Measurements from ENCODE around the gene ALDH1A2.

ALDH1A2 gene

DNA sequence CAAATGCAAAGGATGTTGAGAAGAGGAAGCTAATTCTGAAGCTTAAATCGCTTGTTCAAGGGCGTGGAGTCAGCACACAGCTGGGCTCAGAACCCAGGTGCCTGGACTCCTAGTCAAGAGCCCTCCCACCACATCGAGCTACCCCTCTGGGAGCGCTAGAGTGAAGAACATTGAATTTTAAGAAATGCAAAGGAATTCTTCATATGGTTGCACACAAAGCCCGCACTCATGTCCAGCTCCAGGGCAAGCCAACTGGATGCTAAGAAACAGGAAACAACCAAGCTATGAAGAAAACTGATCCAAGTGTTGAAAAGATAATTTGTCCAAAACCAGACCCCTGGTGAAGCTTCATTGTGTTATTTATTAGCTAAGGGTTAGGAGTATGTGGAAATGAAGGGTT lies 122.3 kb downstream of the ALDH1A2 start:
- DNase-seq (ENCODE audit: low read depth) = no peak

DNA sequence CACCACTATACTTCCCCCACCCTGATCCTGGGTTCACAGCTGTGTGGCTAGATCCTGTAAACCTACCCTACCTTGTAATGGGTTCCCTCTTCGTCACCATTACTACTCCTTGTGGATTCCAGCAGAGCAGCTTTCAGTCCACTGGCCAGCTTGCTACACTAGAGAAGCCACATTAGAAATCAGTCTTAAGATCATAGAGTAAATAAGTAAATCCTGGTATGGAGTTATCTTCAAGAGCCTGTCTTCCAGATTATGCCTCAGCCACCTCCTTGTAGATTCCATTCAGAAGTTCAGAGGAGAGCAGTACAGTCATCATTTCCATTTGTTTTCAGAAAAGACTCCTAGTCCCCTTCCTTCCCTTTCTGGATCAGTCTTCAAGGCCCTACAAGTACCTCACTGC lies 123.7 kb downstream of the ALDH1A2 start:
- DNase-seq (ENCODE audit: low read depth) = no peak

DNA sequence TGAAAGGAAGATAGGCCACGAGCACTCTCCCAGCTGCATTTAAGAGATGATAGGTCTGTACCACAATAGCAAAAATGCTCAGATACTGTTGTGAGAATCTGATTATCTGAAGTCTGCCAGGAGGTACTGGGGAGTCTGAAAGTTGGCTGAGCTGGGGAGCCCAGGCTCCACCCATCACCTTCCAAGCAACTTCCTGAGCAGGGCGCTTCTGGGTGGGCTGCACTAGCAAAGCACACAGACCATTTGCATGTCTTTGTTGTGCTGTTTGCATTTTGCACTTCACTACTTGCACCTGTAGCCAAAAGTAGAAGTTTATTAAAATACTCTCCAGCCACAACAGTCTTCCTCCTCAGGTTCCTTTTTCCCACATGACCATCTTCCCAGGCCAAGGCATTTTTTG lies 133.2 kb downstream of the ALDH1A2 start:
- no peak for DNase-seq (ENCODE audit: low read depth)

DNA sequence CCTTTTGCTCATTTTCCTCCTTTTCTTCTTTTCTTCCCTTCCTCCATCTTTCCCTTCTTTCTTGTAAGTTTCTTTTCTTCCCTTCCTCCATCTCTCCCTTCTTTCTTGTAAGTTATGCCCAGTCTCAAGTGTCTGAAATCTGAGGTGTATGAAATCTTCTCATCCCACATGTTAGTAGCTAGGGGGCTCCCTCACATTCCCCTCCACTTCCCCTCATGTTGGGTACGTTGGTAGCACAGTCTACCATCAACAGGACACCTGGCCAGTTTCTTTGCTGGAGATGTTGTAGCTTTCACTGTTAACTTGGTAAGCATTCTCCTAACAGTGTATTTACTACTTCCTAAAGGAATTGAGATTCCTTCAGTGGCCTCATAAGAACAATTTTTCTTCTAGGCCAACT lies 133.9 kb downstream of the ALDH1A2 start:
- no peak for DNase-seq (ENCODE audit: low read depth)

DNA sequence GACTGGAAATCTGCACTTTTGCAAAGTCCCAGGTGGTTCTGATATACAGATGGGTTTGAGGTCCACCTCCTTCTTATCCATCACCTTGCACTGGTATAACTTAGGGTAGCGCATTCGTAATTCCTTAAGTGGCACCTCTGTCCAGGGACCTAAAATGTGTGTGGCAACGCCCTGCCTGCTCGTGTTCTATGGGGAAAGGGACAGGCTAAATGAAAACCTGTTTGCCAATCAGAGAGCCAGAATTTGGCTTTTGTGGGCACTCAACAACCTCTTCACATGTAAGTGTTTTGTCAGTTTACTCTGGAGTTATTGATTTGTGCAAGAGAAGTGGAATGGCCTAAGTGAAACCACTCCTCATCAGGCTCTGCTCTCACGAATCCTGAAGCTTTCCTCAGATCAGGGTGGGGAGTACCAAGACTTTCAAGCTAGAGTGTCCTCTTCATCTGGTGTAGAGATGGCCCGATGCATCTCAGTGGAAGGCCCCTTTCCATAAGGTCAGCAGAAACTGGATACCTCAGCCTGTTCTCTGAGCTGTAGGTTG lies 138.3 kb downstream of the ALDH1A2 start:
- DNase-seq (ENCODE audit: low read depth) = no peak

DNA sequence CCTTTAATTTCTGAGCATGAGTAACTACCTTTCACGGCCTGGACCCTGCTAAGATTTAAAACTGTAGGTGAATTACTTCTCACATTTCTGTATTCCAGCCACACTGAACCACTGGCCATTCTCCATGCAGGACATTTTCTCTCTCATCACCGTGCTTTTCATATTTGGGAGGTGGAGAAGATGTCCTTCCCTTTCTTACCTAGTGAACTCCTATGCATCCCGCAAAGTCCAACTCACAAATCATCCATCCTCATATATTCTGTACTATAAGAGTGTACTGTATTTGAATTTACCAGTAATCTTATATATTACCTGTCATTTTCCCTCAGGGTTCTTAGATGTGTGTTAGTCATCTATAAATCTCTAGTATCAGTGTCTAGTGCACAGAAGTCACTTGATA lies 139.9 kb downstream of the ALDH1A2 start:
- DNase-seq (ENCODE audit: low read depth) = no peak

DNA sequence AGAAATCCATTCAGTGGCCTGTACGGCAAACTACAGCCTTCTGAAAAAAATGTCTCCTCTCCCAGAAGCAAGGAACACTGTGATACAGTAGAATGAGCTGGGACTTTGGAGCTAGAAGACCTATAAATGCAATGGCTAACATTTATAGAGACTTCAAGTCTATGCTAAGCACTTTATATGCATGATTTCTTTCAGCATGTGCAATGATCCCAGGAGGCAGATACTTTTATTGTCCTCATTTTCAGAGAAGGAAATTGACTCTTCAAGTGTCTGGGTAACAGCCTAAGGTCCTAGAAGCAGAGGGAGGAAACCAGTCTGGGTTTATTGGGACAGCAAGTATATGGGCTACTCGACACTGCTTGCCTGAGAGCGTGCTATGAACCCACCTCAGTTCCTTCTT lies 140.9 kb downstream of the ALDH1A2 start:
- DNase-seq (ENCODE audit: low read depth) = no peak

DNA sequence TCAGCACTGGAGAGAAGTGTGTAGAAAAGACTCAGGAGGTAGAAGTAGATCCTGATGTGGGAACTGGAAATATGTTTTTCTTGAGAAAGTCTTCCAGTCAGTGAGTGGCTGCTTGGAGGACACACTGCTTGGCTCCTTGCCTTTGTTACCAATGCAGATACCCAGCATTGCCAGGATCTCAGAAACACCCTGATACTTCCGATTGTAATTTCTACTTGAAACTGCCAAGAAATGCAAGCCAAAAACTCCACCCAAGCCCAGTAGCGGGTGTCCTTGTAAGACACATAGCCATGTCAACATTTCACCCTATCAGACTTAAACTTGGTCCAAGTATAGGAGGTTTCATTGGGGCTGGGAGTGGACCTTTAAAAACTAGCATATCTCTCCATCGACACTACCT lies 141.8 kb downstream of the ALDH1A2 start:
- no peak for DNase-seq (ENCODE audit: low read depth)

DNA sequence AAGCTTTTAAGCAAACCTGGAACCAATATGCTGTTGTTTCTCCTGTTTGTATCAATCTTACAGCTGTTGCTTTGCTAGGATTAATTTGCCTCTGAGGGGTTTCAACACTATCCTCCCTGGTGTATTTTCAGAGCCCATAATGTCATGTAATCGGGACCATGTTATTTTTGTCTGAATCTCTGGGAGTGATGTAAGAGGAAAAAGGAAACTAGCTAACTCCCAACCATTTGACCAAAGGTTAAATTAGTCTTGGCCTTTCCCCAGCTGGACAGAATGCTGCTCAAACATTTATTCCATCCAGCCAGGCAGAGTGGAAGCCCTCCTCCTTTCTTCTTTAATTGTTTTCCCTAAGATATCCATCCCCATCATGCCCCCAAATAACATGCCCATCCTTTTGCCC lies 142.2 kb downstream of the ALDH1A2 start:
- DNase-seq (ENCODE audit: low read depth) = no peak

DNA sequence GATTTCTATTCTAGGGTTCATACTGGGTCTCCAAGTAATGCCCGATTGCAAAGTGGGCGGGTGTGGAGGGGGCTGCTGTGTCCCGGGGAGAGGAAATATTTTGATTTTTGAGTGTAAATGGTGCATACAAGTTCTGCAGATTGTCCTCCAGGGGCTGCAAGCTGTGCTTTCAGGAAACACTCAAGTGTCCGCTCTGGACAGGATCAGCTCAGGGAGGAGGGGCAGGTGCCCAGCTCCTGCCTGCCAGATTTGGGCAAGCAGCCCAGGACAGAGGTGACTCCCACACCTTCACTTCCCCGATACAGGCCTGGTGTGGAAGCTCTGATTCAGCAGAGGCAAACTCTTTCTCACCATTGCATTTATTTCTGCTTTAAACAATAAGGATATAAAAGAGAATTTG lies 142.7 kb downstream of the ALDH1A2 start:
- DNase-seq (ENCODE audit: low read depth) = no peak

DNA sequence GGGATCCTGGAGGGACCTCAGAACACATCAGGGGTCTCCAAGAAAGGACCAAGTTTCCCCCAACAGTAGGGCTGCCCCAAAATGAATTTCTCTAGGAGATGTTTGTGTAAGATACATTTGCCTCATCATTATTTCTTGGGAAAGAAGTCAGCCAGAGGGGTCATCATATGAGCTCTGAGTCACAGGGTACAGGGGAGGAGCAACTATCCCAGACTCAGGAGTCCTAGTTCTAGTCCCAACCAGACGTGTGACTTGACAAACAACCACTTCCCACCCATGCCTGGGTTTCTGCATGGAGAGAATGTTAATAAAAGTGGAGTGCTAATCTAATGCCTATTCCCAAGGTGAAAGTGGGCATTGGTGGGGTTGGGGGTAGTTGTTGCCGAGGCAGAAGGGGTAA lies 144.1 kb downstream of the ALDH1A2 start:
- no peak for DNase-seq (ENCODE audit: low read depth)

DNA sequence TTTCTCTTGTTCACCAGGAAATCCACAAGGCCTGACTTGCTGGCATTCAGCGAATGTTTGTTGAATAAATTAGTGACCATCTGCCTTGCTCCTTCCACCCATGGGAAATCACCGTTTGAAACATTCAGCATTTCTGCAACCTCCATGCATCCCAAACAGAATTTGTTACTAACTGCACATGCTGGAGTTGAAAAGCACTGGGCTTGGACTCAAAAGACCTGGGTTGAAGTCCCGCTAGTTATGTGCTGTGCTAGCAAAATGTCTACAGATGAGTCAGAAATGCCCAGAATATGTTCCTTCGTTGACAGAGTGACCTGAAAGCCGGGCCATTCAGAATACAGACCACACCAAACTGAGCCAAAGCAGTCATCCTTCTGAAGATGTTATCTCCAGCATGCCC lies 144.6 kb downstream of the ALDH1A2 start:
- DNase-seq (ENCODE audit: low read depth) = no peak

DNA sequence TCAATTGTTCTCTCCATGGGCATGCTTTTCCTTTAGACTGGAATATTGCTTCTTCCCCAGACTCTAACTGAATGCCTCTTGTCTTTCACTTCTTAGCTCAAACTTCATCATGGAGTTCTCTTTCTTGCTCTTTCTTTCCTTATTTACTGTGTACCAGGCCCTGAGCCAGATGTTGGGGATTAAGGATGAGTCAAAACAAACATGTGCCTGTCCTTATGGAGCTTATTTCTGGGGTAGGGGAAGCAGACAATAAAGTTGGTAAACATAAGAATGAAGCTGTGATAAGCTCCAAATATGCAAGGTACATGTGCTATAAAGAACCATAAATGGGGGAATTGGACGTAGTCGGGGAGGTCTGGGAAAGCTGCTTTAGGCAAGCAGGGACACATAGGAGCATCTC lies 145.8 kb downstream of the ALDH1A2 start:
- no peak for DNase-seq (ENCODE audit: low read depth)

DNA sequence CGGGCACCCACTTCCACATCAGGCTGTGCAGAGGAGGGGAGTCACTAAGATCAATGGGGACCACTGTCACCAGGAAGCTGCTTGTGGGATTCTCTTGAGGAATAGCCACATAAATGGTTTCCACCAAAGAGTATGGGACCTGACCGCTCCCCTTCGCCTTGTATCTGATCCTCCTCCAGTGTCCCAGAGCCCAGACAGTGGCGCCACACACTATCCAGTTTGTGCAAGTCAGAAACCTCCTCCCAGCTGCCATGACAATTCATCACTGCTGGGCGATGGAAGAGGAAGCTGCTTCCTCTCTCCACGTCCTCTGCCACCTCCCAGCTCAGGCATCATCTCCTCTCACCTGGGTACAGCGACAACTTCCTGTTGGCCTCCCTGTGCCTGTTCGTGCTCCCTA lies 147.5 kb downstream of the ALDH1A2 start:
- DNase-seq (ENCODE audit: low read depth) = no peak

DNA sequence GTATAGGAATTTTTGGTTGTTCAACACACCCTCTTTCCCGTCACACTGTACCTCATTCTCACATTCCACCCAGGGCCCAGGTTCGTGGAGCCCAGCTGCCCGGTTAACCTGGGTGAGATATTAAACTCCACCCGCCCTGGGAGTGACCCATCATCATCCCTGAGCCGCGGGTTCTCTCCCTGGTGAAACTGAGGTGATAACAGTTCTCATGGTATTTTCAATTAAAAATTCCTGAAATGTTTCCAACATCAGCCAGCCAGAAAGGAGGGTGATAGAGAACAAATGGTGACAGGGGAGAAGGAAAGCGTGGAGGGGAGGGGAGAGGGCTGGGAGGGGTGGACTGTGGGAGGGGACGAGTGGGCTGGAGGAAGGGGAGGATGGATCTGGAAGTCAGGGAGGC lies 148.8 kb downstream of the ALDH1A2 start:
- no peak for DNase-seq (ENCODE audit: low read depth)

DNA sequence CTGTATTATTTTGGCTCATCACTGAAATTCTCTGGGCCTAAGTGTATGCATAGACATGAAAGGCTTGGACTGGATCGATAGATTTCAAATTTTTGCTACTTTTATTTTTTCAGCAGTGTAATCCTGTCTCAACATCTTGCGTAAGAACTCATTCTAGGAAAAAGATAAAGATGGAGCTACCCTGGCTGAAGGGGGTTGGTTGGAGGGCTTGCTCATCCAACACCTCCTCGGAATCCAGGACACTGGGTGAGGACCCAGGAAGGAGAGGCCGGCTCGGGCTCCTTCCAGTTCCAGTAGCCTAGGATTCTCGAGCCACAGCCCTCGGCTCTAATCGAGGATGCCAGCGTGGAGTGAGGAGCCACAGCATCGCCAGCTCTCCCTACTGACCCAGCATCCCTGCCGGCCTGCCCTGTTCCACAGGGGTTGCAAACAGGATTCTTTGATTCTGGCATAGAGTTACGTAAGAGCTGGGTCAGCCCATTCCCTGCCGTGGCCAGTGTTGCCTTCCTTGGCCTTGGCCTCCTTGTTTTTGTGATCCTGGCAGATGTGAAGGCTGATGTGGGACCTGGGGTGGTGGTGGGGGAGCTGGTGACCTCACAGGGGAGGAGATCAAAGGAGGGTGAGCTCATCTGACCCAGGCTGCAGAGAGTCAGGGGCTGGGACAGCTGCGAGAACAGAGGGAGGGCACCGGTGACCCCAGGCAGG lies 149.5 kb downstream of the ALDH1A2 start:
- no peak for DNase-seq (ENCODE audit: low read depth)

DNA sequence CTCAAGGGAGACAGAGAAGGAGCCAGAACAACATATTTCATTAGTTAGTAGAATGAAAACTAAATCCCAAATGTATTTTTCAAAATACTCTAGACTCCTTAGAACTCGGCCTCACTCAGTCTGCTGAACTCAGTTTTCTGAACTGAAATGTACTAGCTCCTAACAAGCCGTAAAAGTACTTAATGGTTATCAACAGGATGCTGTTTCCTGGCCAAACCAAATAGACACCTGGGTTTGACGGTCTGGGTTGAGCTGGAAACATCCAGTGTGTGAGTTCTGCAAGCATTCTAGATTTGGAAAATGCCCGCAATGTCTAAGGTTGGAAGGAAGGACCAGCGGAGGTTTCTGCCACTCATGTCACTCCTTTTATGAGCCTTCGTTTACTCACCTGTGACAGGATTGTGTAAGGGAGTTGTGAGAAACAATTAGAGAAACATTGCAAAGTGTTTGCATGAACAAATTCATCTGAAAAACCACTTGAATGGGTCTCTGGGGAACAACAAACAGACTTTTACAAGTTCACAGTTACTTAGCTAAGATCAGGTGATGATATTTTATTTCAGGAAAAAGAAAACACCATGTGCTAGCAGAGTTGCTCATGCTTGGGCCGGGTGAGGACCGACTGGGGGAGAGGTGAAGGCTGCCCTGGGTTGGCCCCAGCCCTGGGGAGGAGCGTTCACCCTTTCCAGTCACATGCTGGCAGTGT lies 151.0 kb downstream of the ALDH1A2 start:
- no peak for DNase-seq (ENCODE audit: low read depth)

DNA sequence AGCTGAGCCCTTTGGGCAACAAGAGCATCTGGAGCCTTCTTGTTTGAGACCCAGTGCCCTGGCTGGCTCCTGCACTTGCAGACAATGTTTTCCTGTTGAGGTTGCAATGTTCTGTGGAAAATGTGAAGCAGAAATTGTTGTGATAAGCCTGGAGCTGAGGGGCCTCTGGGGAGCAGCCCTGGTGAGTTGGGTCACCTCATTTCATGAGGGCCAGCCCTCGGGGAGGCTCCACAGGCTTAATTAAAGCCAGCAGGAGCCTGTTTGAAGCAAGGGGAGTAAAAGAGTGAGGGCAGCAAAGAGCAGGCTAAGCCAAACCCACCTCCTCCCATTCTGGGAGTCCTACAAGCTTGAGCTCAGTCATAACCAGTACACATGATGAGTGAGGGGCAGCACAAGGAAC lies 154.3 kb downstream of the ALDH1A2 start:
- DNase-seq (ENCODE audit: low read depth) = no peak

DNA sequence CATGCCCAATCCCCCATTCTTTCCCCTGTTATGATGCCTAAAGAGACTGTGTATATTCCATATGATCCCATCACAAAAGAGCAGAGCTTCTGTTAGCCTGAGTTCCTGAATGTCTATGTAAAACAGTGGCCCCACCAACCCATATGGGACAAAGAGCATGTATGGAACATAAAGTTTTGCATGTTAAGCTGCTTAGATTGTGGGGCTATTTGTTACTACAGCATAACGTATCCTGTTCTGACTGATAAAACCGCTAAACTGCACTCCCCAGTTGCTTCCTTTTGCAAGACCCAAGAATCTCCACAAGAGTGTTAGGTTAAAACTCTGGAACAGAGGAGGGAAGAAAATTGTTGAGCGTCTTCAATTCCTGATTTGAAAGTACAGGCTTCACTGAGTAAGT lies 154.8 kb downstream of the ALDH1A2 start:
- no peak for DNase-seq (ENCODE audit: low read depth)

DNA sequence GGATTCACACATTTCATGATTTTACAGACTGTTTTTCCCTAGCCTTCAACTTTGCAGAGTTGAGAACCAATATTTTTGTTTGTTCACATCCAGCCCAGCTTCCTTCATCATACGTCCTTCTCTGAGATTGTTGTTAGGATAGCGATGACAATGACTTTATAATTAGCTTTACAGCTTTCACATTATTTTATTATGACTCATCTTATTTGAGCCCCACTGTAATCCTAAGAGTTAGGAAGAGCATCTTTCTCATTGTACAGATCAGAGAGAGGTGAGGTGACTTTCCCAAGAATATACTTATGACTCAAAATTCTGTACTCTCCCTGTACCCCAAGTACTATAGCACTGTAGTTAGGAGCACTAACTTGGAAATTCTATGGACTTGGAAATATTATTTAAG lies 156.1 kb downstream of the ALDH1A2 start:
- DNase-seq (ENCODE audit: low read depth) = no peak

DNA sequence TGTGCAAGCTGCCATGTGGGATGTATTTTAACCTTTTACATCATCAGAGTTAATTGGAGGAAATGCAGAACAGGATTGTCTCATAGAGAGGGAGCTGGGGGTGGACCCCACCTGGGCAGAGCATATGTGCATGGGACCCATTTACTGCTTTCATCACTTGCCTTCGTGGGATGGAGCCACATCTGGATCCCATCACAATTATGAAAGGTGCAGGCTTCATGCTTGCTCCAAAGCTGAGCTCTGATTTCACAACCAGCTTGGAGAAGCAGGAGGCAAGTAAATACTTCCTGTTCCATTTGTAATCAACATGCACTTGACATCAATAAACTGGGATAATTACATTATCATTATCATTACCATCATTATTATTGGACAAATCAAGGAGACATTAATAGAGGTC lies 161.9 kb downstream of the ALDH1A2 start:
- DNase-seq (ENCODE audit: low read depth) = no peak
